ENCODE measurements around the gene TMIGD1. TPM values are rescaled to one million over a fixed set of nuclear protein-coding genes. Genes with fewer than 3 reads are reported as not detected.
A peak's percentile ranks its signal among the peaks of the same experiment; 100 is the strongest.

Gene TMIGD1
- total RNA-seq, 3 donors from 2014 or later, result 102 to 288 (median 119) TPM

DNA sequence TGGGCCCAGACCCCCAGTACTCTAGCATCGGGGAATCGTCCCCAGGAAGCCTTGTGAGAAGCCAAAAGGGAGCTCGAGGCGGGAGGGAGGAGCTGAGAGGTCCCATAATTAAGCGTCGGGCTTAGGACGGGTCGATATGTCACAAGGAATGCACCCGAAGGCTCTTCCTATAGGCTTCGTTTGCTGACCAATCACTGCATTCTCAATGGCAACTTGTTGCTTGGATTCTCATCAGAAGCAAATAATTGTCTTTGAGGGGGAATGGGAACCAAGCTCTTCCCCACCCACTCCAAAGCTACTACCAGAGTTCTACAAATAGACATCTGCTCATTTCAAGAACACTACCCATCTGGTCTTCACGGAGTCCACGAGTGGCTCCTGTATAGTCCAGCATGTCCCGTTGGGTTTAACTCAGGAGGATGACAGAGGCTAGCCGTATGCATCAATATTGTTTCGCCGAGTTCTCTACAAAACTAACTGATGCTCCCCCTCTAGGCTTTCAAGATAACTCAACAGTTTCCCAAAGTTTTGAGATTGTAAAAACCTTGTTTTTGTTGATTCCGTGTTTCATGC is 41.5 kb downstream of the TMIGD1 start:
- Histone ChIP-seq H3K36me3 (ENCODE audit: low read depth) (no peaks in the 10 kb centered on the region), H3K4me1 (ENCODE audit: low read depth) (peaks cover 2% of the 10 kb centered on the region), H3K9me3 (no peaks in the 10 kb centered on the region), H3K4me3 (peak overlapping the region; percentile 91)
- peak; percentile 42 for ATAC-seq
- no peak for TF ChIP-seq CTCF (IDR thresholded peaks at IDR 0.05)
- intact Hi-C loops (cut with DNase I, micrococcal nuclease), result no loop called here
- no peak for DNase-seq

GRCh38 chr17:30291543-30292285 is 42.1 kb downstream of the TMIGD1 start, which contains the start of gene BLMH:
Gene BLMH, minus strand, starts transcription at chr17:30291944. Its CDS starts 125 bp downstream, at chr17:30291819.
- intact Hi-C loops (cut with DNase I, micrococcal nuclease), result no loop called here
- no peak for TF ChIP-seq CTCF (IDR thresholded peaks at IDR 0.05)
- ATAC-seq, result peak; percentile 95

DNA sequence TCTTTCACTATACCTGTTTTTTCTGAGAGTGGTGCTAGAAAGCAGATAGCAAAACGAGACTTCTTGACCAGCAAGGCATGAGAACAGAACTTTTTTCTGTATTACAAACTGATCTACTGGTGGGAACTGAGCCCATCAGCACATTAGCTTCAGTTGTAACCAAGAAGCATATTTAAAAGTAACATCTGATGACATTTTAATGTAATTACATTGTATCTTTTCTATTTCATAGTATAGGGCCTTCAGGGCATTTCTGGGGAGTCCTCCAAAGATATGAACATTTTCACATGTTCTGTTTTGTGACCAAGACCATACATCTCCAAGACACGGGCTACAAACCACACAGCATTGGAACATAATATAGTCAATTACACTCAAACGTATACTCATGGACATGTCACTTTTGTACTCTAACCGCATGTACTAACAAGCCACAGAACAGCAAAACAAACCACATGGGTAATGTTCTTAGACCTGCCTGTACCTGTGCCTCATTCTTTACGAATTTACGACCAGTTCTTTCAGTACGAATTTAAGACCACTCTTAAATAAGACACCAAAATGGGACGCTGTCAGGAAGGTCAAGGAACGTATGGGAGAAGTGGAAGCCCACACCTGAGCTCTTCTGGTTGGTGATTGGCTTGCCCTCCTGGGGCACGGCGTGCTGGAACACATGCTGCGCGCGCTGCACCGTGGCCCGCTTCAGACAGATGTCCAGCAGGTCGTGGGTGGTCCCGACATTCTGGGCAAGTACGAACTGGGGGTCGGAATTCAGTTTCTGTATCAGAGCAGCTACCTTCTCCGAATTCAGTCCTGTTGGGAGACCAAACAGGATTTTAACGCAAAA is 42.9 kb downstream of the TMIGD1 start:
- peak; percentile 62 to 68 (median 68) for DNase-seq
- H3K4me3 ChIP-seq, result peak overlapping the region; percentile 91
- H3K9me3 ChIP-seq, result no peaks in the 10 kb centered on the region
- peaks cover 2% of the 10 kb centered on the region for H3K4me1 ChIP-seq (ENCODE audit: low read depth)
- ATAC-seq, result peak; percentile 77
- intact Hi-C loops (cut with DNase I, micrococcal nuclease), result no loop called here
- H3K36me3 ChIP-seq (ENCODE audit: low read depth), result no peaks in the 10 kb centered on the region
- TF ChIP-seq CTCF (IDR thresholded peaks at IDR 0.05), result no peak

More at GRCh38 chr17:30291543-30292285, 42.1 kb downstream of the TMIGD1 start, which contains the start of gene BLMH:
- H3K9me3 ChIP-seq, result no peaks in the 10 kb centered on the region
- H3K4me1 ChIP-seq (ENCODE audit: low read depth), result peaks cover 2% of the 10 kb centered on the region
- H3K4me3 ChIP-seq, result peak within 1 kb of the TSS; percentile 91
- peak; percentile 80 to 87 (median 85) for DNase-seq
- no peaks in the 10 kb centered on the region for H3K36me3 ChIP-seq (ENCODE audit: low read depth)

GRCh38 chr17:30290077-30290476 is 43.8 kb downstream of the TMIGD1 start:
- H3K4me3 ChIP-seq, result no peak overlapping the region
- H3K36me3 ChIP-seq (ENCODE audit: low read depth), result no peaks in the 10 kb centered on the region
- no peak for DNase-seq
- intact Hi-C loops (cut with DNase I, micrococcal nuclease), result no loop called here
- no peaks in the 10 kb centered on the region for H3K9me3 ChIP-seq
- TF ChIP-seq CTCF (IDR thresholded peaks at IDR 0.05), result no peak
- H3K4me1 ChIP-seq (ENCODE audit: low read depth), result peaks cover 2% of the 10 kb centered on the region
- no peak for ATAC-seq

- no peak overlapping the region for H3K4me3 ChIP-seq
- H3K36me3 ChIP-seq (ENCODE audit: low read depth), result no peaks in the 10 kb centered on the region
- ATAC-seq (no peak), DNase-seq (no peak)
- H3K9me3 ChIP-seq, result no peaks in the 10 kb centered on the region
- no peaks in the 10 kb centered on the region for H3K4me1 ChIP-seq (ENCODE audit: low read depth)
- intact Hi-C loops (cut with DNase I, micrococcal nuclease), result no loop called here
- no peak for TF ChIP-seq CTCF (IDR thresholded peaks at IDR 0.05)
Observed at GRCh38 chr17:30279156-30279555, 54.7 kb downstream of the TMIGD1 start.
